HG03025 (cell line): ENCODE measurements around the gene RAB11A.

ENCODE experiments used
- ATAC-seq: cut with Tn5 transposase; IDR thresholded peaks from one replicate; pipeline ENCODE4 v1.9.1; 2021; ENCODE audit warnings: mild to moderate bottlenecking, moderate library complexity; ENCODE audit not compliant: unreplicated experiment, low FRiP score

The RAB11A gene

DNA sequence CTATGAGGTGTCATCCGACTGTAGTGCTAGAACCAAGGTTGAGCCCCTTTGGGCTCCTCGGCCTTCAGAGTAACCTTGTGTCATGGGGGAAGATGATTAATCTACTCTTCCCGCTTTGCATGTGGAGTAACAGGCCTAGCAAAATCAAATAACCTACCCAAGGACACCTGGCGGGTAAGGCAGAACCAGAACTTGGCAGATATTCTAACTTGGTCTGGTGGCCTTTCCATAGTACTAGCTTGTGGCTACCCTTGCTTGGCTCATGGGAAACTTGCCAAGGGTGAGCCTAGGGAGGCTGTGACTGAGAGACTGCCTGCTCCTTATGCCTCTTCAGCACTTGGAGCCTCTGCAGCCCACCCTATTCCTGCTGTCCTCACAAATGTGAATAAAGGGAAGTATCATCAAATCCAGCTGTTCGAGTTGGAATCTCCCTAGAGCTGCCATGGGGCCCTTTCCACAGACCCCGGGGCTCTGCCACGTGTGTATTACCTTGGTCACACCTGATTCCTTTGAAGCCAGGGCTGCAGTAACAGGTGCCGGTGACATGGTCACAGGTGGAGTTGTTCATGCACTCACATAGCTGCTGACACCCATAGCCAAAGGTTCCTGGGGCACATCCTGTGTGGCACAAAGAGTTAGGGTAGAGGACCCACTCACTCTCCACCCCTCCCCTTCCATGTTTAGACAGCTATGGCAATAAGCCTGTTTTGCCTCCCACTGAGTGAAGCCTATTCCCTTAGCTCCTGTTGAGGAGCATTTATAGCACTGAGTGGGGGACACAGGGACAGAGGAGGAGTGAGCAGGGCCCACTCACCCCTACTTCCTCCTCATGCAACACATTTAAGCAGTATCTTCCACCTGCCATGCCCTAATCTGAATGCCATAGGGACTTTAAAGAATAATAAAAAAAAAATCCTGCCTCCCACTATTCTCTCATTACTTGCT lies 46.0 kb downstream of the RAB11A start:
- no peak for ATAC-seq

DNA sequence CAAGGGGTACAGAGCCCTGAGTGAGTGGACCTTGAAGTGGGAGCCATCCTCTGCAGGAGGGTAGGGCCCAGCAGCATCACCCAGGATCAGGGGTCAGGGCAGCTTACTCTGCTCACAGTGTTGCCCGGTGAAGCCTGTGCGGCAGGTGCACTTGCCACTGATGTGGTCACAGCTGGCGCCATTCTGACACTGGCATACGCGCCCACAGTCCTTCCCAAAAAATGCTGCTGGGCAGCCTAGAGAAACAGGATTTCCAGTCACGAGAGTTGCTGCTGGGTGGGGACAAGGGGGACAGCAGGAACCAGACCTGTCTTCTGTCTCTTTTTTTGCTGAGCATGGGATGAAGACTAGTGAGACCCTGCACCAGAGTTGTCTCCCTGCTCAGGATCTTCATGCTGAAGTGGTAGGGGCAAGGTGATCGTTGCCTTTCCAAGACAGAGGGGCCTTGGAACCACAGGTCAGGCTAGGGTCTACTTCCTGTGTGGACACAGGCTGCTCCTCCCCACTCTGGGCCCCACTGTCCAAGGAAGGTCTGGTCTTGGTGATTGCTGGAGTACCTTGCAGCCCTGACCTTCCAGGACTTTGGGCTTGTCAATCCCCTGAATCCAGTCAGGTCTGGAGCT lies 46.9 kb downstream of the RAB11A start:
- ATAC-seq = no peak

DNA sequence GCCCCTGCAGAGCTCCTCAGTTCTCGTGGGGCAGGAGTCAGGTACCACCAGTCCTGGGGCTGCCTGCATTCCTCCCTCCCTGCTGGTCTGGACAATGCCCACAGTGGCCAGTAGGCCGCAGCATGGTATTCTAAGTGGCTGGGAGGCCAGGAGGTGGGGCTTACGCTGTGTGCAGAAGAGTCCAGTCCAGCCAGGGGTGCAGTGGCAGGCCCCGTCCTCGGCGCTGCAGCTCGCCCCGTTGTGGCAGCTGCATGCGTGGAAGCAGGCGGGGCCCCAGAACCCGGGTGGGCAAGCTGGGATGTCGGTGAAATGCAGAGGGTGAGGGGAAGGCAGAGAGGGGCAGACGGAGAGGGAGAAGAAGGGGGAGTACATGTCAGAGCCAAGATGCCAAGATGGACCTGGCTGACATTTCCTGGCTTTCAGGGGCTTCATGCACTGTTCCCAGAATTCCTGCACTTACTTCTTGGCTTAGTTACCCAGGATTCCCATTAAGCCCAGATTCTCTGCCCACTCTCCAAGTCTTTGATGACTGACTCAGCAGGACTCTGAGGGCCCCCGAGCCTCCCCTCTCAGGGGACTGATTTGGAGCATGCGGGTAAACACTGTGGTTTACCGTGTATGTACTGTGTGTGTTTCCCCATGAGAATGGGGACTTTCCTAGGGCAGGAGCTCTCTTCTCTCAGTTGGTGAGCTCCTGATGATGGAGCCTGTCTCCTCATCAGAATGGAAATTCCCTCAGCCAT lies 47.5 kb downstream of the RAB11A start:
- no peak for ATAC-seq

DNA sequence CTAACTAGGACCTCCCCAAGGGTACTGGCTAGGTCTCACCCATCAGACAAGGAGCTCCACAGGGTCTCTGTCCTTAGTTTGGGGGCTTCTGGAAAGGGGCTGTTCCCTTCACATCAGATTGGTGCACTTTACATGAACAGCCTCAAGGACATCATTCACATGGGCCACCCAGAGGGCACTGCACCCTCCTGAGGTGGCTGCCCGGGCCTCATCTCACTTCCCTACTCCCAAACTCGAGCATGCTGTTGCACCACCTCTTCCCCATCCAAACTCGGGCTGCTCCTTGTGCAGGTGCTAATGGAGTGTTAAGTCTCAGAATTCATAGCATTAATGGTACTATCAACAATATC lies 48.1 kb downstream of the RAB11A start:
- no peak for ATAC-seq

DNA sequence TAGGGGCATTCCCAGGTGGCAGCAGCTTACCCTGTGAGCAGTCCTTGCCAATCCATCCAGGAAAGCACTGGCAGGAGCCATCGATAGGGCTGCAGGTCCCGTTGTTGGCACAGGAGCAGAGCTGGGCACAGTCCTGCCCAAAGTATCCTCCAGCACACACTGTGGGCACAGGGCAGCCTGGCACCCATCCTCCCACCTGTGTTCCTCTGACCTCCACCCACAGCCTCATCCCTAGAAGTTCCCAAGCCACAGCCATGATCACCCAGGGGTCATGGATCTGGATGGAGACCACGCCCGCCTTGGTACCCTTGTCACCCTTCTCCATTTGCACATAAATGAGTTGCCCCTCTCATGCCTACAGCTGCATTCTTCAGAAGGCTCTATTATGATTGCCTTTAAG lies 48.6 kb downstream of the RAB11A start:
- no peak for ATAC-seq

DNA sequence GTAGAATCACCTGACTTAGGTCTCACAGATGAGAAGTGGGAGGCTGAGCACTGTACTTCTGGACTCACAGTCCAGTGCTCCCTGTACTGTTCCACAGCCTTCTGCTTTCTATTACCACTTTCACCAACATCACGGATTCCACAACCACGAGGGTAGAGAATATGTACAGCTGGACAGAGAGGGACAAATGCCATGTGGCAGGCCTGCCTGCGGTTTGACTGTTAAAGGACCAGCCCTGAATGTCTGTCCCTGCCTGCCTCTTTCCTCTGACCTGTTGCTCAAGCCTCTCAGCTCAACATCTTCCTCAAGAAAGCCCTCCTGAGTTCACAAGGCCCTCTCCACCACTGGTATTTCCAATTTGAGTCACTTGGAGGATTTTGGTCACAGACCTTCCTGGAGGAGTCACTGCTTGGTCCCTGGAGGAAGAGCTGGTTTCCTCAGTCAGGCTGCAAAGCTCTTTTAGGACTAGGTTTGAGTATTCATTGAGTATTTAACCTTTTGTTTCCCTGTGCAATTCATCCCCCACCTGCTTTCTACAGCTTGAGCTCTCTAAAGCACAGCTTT lies 49.1 kb downstream of the RAB11A start:
- no peak for ATAC-seq

DNA sequence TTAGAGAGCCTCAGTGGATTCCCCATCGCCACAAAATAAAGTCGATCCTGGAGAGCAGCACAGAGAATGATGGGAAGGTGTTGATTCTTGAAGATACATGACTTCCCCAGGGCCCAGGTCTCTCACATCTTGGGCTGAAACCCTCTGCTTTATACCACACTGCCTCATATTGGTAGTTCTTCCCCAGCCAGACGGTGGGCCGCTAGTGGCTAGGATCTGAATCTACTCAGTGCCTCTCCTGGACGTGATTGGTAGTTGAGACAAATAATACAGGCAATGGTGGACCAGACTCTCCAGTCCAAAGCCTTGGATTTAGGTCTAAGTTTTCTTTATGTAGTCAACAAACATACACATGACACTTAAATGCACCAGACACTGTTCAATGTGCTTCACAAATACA lies 49.7 kb downstream of the RAB11A start:
- ATAC-seq = no peak

DNA sequence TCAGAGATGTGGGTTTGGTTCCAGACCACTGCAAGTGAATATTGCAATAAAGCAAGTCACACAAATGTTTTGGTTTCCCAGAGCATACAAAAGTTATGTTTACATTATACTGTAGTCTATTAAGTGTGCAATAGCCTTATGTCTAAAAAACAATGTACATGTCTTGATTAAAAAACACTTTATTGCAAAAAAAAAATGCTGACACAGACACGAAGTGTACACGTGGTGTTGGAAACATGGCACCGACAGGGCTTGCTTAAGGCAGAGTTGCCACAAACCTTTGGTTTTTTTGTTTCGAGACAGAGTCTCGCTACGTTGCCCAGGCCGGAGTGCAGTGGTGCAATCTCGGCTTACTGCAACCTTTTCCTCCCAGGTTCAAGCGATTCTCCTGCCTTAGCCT lies 50.1 kb downstream of the RAB11A start:
- ATAC-seq = no peak

DNA sequence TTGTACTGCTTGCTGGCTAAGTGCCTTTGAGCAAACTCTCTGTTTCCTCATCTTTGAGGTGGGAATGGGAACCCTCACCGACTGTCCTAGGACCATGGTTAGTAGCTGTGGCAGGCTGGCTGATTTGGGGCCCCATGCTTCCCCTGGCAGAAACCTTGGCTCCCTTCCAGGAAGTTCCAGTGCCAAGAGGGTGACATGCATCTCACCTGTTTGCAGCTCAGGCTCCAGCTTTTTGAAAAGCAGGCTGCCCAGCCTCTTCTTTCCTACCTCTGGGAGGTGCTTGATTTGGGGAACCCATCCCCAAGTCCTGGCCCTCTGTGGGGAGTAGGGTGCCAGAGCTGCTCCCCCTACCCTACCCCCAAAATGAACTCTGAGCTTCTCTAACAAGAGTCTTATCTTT lies 50.8 kb downstream of the RAB11A start:
- no peak for ATAC-seq

DNA sequence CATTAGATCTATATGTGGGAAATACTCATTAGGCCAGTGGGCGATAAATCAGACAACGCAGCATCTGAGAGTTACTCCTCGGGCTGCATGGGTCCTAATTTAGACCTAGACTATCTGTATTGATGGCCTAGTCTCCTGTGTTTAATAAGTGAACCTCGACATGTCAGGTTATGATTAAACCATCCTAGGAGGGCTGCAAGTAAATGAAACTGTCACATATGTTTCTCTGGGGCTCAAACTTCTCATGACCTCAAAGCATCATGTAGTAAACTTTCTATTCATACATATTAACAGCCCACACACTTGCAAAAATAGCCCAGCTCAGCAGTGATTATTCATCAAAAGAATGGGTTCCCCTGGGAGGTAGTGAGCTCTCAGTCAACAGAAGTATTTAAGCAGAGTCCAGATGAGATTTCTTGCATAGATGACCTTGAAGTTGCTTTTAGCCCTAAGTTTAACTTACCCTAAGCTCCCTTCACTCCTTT lies 51.6 kb downstream of the RAB11A start:
- no peak for ATAC-seq

DNA sequence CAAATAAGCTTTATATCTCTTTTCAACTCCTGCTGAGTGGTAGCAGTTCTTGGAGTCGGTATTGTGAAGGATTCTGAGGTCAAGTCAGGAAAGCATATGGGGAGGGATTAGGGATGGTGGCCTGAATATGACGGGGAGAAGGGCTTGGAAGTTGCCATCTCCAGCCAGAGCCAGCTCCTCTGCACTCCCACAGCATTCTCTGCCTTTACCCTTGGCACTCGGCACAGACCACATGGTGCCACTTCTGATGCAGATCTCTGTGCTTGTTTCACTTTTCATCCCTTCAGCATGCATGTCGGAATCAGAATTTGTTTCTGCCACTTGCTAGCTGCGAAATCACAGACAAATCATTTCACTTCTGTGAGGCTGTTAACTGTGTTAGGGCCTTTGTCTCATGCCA lies 52.5 kb downstream of the RAB11A start:
- no peak for ATAC-seq

DNA sequence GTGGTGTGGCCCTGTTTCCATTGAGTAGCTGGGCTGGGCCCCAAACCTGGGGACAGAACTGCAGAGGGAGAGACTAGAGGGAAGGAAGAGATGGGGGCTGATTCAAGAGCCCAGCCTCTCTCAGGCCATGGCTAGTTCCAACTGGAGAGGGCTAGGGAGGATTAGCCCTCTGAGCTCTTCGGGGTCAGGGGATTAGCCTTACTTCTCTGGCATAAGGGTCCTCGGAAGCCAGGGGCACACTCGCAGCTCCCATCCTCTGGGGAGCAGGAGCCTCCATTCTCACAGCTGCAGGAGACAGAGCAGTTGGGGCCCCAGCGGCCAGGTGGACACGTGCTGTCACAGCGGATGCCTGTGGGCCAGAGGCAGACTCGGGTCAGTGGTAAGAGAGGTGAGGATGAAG lies 53.3 kb downstream of the RAB11A start:
- ATAC-seq = no peak

DNA sequence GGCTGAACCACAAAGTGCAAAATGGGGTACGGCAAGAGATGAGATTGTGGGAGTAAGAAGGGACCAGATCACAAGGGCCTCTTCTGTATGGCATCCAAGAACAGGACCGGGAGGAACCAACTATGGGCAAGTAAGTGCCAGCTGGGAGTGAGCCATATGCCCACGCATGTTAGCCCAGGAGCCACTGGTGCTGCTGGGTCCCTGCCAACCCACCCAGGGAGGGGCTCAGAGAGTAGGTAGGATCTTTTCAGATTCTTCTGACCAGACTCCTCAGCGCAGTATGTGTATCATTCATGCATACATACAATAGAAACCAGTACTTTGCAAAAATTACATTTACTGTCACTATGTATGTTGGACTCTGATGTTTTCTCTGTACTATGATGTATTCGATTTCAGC lies 54.0 kb downstream of the RAB11A start:
- no peak for ATAC-seq

DNA sequence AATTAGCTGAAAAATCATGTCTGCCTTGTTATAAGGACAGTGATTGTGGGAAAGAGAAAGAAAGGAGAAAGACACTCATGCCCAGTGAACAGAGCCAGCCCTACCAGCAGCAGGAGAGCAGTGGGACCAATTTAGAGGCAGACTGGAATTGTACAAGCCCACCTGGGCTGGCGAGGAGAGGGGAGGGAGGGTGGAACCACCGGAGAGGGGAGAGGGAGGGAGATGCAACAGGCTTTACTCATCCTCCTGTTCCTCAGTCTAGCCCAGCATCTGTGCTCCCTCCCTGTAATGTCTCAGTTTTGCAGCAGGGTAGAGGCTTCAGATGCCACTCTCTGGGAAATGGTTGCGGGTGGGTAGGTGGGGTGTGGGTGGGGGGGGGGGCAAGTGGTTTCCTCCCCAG lies 54.7 kb downstream of the RAB11A start:
- no peak for ATAC-seq

DNA sequence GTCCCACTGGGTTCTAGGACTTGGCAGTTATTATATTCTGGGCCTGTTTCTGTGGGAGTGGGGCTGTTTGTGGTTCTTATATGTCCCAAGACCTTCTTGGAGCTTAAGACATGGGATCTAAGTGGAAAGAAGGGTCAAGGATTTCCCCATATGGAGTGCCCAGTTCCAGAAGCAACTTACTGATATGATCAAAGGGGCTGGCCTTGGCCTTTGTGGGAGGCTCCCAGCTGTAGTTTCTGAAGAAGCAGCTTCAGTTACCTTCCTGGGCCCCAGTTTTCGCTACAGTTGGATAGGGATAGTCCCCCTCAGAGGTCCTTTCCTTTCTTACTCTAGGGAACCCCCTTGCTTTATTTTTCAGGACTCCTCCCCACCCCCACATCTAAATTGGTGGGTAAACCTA lies 56.0 kb downstream of the RAB11A start:
- ATAC-seq = no peak

DNA sequence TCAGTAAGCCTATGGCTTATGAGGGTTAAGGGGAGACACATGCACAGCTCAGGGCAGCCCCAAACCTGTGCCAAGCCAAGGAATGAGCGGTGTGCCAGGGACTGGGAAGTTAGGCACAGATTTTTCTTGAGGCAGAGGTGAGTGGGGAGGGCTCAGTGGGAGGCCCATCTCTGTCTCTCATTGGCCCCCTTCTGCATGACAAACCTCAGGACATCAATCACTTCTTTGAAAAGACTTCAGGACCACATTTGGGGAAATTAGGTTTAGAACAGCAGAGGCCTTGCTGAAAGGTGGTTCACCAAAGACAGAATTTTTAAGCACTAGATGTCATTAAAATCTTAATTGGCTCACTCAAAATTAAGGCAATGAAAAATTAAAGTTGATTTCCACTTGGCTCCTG lies 57.2 kb downstream of the RAB11A start:
- ATAC-seq = no peak

DNA sequence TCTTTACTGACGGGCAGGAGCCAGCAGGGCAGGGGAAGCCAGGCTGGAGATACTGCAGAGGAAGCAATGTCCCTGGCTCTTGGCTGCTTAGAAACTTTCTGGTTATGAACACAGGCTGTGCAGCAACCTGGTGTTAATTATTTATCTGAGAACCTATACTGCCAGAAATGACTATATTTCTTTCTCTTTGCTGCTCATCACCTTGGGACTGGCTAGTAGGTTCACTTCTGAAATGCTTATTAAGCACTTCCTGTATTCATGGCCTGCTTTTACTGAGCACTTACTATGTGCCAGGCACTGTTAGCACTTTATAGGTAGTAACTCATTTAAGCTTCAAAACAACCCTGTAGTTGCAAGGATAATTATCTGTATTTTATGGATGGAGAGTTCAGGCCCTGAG lies 57.6 kb downstream of the RAB11A start:
- ATAC-seq = no peak

DNA sequence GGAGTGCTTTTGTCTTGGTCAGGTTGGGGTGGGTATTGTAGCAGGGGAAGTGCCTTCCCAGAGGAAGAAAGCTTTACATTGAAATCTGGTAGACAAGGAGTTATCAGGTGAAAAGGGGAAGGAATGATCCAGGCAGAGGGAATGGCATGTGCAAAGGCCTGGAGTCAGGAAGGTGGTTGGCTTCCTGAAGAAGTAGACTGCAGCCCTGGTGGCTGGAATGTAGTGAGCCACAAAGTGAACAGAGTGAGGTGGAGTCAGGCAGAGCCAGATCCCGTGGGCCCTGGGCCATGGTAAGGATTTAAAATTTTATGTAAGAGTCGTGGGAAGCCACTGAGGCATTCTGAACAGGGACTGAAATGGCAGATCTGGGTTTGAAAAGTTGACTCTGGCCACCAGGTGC lies 58.3 kb downstream of the RAB11A start:
- no peak for ATAC-seq

DNA sequence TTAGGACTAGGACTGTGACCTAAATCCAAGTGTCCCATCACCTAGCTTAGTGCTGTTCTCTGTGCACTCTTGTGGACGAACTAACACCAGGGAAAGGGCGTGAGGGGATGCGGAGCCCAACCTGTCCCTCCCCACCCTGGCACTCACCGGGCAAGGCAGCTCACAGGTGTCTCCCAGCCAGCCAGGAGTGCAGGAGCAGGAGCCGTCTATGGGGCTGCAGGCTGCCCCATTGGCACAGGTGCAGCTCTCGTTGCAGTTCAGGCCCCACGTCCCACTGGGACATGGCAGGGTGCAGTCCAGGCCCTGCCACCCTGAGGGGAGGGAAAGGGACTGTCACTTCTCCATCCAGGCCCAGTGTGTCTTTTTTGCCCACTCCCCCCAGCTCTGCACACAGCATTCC lies 60.3 kb downstream of the RAB11A start:
- ATAC-seq = no peak

DNA sequence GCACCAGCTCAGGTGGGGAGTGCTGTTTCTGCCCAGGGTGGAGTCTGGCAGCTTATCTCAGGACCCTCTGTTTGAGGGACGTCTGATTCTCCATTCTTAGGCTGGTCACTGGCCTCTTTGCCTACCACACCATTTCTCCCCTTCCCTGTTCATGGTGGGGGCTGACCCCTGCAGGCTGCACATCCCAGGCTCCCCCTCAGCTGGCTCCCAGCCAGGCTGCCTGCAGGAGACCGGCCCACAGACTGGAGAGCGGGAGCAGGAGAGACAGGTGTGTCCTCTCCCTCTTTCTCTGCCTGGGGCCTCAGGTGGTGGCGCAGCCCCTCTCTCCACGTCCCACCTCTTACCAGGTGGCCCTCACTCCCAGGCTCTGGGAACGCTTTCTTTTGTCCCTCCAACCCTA lies 60.8 kb downstream of the RAB11A start:
- no peak for ATAC-seq

DNA sequence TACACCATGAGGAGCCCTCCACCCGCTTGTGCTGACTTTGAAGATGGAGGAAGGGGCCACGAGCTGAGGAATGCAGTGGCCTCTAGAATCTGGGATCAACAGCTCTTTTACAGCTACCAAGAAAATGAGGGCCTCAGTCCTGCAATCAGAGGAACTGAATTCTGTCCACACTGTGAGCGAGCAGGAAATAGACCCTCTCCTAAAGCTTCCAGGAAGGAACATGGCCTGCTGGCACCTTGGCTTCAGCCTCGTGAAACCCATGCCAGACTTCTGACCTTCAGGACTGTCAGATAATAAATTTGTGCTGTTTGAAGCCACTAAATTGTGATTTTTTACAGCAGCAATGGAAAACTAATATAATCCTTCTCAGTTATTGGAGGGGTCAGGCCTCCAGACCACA lies 61.9 kb downstream of the RAB11A start:
- no peak for ATAC-seq
